ENCODE results near the gene VAV3.
A peak's percentile ranks its signal among the peaks of the same experiment; 100 is the strongest.

VAV3 gene

DNA sequence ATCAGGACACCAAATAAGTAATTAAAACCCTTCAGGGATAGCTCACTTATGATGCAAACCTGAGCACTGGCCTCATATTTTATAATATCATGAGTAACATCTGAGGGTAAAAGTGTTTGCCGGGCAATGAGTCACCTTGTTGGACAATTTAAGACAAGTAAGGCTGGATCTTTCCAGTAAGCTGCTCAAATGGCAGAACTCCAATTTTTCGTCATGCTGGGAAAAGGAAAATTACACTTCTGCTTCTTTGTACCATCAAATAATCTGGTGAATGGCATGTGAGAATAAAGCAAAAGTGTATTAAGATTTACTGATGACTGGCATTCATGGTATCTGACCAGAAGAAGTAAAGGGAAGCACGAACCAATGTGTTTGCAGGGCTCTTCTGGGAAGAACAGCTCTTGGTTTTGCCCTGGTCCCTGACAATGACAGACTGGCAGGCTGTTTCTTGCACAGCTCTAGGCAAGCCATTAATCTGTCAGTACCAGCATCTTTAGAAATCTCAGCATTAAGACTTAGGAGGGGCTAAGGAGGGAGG lies 392.2 kb downstream of the VAV3 start:
- no peak overlapping the region for H3K4me3 ChIP-seq (replicated peaks; ENCODE audit: low read depth, low read length)
- peak; percentile 5 for DNase-seq (ENCODE audit: extremely low read depth, low read depth)
- TF ChIP-seq, protein P1, sequence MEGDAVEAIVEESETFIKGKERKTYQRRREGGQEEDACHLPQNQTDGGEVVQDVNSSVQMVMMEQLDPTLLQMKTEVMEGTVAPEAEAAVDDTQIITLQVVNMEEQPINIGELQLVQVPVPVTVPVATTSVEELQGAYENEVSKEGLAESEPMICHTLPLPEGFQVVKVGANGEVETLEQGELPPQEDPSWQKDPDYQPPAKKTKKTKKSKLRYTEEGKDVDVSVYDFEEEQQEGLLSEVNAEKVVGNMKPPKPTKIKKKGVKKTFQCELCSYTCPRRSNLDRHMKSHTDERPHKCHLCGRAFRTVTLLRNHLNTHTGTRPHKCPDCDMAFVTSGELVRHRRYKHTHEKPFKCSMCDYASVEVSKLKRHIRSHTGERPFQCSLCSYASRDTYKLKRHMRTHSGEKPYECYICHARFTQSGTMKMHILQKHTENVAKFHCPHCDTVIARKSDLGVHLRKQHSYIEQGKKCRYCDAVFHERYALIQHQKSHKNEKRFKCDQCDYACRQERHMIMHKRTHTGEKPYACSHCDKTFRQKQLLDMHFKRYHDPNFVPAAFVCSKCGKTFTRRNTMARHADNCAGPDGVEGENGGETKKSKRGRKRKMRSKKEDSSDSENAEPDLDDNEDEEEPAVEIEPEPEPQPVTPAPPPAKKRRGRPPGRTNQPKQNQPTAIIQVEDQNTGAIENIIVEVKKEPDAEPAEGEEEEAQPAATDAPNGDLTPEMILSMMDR (IDR thresholded peaks at IDR 0.05; ENCODE audit: low read depth, low read length, missing control alignments): no peak

- no peak overlapping the region for H3K4me3 ChIP-seq (replicated peaks; ENCODE audit: low read depth, low read length)
- DNase-seq (ENCODE audit: extremely low read depth, low read depth): no peak
- TF ChIP-seq, protein P1 (IDR thresholded peaks at IDR 0.05; ENCODE audit: low read depth, low read length, missing control alignments): no peak
Measured at GRCh38 chr1:107570768-107571167, 394.2 kb downstream of the VAV3 start.

GRCh38 chr1:107563441-107563840 lies 401.5 kb downstream of the VAV3 start:
- TF ChIP-seq, protein P1 (IDR thresholded peaks at IDR 0.05; ENCODE audit: low read depth, low read length, missing control alignments): no peak
- DNase-seq (ENCODE audit: extremely low read depth, low read depth): no peak
- H3K4me3 ChIP-seq (replicated peaks; ENCODE audit: low read depth, low read length): no peak overlapping the region

GRCh38 chr1:107559881-107560280 lies 405.1 kb downstream of the VAV3 start:
- no peak for DNase-seq (ENCODE audit: extremely low read depth, low read depth)
- H3K4me3 ChIP-seq (replicated peaks; ENCODE audit: low read depth, low read length): no peak overlapping the region
- TF ChIP-seq, protein P1 (IDR thresholded peaks at IDR 0.05; ENCODE audit: low read depth, low read length, missing control alignments): no peak

- no peak for DNase-seq (ENCODE audit: extremely low read depth, low read depth)
- TF ChIP-seq, protein P1 (IDR thresholded peaks at IDR 0.05; ENCODE audit: low read depth, low read length, missing control alignments): no peak
Measured at GRCh38 chr1:107557095-107557494, 407.9 kb downstream of the VAV3 start.

GRCh38 chr1:107555578-107555977 lies 409.4 kb downstream of the VAV3 start:
- TF ChIP-seq, protein P1 (IDR thresholded peaks at IDR 0.05; ENCODE audit: low read depth, low read length, missing control alignments): no peak
- no peak for DNase-seq (ENCODE audit: extremely low read depth, low read depth)
- H3K4me3 ChIP-seq (replicated peaks; ENCODE audit: low read depth, low read length): no peak overlapping the region

More at GRCh38 chr1:107557095-107557494, 407.9 kb downstream of the VAV3 start:
- no peak overlapping the region for H3K4me3 ChIP-seq (replicated peaks; ENCODE audit: low read depth, low read length)

DNA sequence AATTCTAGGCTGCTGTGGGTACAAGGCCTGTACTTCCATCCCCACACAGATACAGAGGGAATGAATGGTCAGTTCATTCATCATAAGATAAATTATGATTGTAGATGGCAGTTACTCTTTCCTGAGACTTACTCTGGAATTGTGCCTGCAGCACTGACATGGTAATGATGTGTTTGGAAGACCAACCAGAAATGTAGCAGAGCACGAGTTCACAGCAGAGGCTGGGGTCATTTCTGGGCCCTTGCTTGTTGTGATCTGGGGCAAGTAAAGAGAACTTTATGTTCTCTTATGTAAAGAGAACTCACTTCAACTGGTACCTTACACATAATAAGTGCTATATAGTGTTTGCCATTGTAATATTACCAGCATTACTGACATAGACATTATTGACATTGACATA lies 412.2 kb downstream of the VAV3 start:
- no peak for DNase-seq (ENCODE audit: extremely low read depth, low read depth)
- TF ChIP-seq, protein P1 (IDR thresholded peaks at IDR 0.05; ENCODE audit: low read depth, low read length, missing control alignments): no peak
- no peak overlapping the region for H3K4me3 ChIP-seq (replicated peaks; ENCODE audit: low read depth, low read length)

Measured in HFF-Myc (cell line).